WTC11 (cell line): ENCODE data around the gene MX1. TPM values are rescaled to one million over a fixed set of nuclear protein-coding genes. Genes with fewer than 3 reads are reported as not detected.

Source experiments
- ATAC-seq: fragments of 200-7000 bp; cut with Tn5 transposase; 2 replicates; pipeline ENCODE4 v1.10.0; 2021; ENCODE audit warnings: mild to moderate bottlenecking, moderate library complexity
- CTCF ChIA-PET: fragments of 300-600 bp; sonication (Branson Sonifier 250); formaldehyde crosslinking; loops from one replicate; lab custom pipeline; 2021; ENCODE audit warnings: antibody characterized with exemption; lab: Charles Lee
- POLR2A ChIA-PET: fragments of 350-600 bp; sonication (Branson Sonifier 250); formaldehyde crosslinking; loops from one replicate; lab custom pipeline; 2021; ENCODE audit warnings: antibody characterized with exemption; lab: Charles Lee
- DNase-seq: peaks from one replicate; pipeline ENCODE4 v3.0.0; 2021; ENCODE audit warnings: low spot score
- H3K27ac Mint-ChIP-seq: 2 replicates; pipeline ENCODE4 v1.8.0; 2021; ENCODE audit warnings: mixed read lengths
- H3K27me3 Mint-ChIP-seq: 2 replicates; pipeline ENCODE4 v1.8.0; 2021; ENCODE audit warnings: low read depth, mild to moderate bottlenecking, moderate library complexity, mixed read lengths
- H3K36me3 Mint-ChIP-seq: 2 replicates; pipeline ENCODE4 v1.8.0; 2021; ENCODE audit warnings: mixed read lengths
- H3K4me1 Mint-ChIP-seq: 2 replicates; pipeline ENCODE4 v1.8.0; 2022; ENCODE audit warnings: mixed read lengths
- H3K4me3 Mint-ChIP-seq: 2 replicates; pipeline ENCODE4 v1.8.0; 2021; ENCODE audit warnings: mild to moderate bottlenecking, moderate library complexity, mixed read lengths
- H3K9me3 Mint-ChIP-seq: 2 replicates; pipeline ENCODE4 v1.8.0; 2021; ENCODE audit warnings: mixed read lengths
- ATF2 ChIP-seq: sonication (generic); formaldehyde crosslinking; IDR thresholded peaks from 2 replicates; pipeline ENCODE4 v1.8.1; 2022; ENCODE audit warnings: low read depth, missing genetic modification reagents, borderline replicate concordance
- CREM ChIP-seq: sonication (generic); formaldehyde crosslinking; IDR thresholded peaks from 2 replicates; pipeline ENCODE4 v1.8.1; 2022; ENCODE audit warnings: mild to moderate bottlenecking, missing genetic modification reagents, moderate library complexity
- E2F1 ChIP-seq: sonication (generic); formaldehyde crosslinking; IDR thresholded peaks from 2 replicates; pipeline ENCODE4 v1.8.0; 2022; ENCODE audit warnings: mild to moderate bottlenecking, missing genetic modification reagents
- ELF4 ChIP-seq: sonication (generic); formaldehyde crosslinking; IDR thresholded peaks from 2 replicates; pipeline ENCODE4 v1.8.1; 2022; ENCODE audit warnings: low read depth, mild to moderate bottlenecking, moderate library complexity, missing genetic modification reagents
- ESRRA ChIP-seq: sonication (generic); formaldehyde crosslinking; IDR thresholded peaks from 2 replicates; pipeline ENCODE4 v1.8.1; 2022; ENCODE audit warnings: mild to moderate bottlenecking, missing genetic modification reagents, borderline replicate concordance
- FOXJ3 ChIP-seq: sonication (generic); formaldehyde crosslinking; IDR thresholded peaks from 2 replicates; pipeline ENCODE4 v1.9.0; 2021; ENCODE audit warnings: missing genetic modification reagents, mild to moderate bottlenecking, borderline replicate concordance
- GRHL2 ChIP-seq: fragments of 250-450 bp; sonication (Bioruptor Pico); IDR thresholded peaks from 2 replicates; pipeline ENCODE4 v1.8.0; 2022; ENCODE audit warnings: mild to moderate bottlenecking, moderate library complexity; ENCODE audit not compliant: insufficient replicate concordance, severe bottlenecking
- PRRX2 ChIP-seq: fragments of 250-450 bp; sonication (Bioruptor Pico); IDR thresholded peaks from 2 replicates; pipeline ENCODE4 v1.8.0; 2021; ENCODE audit warnings: mild to moderate bottlenecking
- SMAD3 ChIP-seq: sonication (generic); formaldehyde crosslinking; IDR thresholded peaks from 2 replicates; pipeline ENCODE4 v1.8.0; 2022; ENCODE audit warnings: missing genetic modification reagents, mild to moderate bottlenecking, borderline replicate concordance
- TEAD1 ChIP-seq: sonication (generic); formaldehyde crosslinking; IDR thresholded peaks from 2 replicates; pipeline ENCODE4 v1.8.0; 2022; ENCODE audit warnings: mild to moderate bottlenecking, missing genetic modification reagents
- TEAD4 ChIP-seq: sonication (generic); formaldehyde crosslinking; IDR thresholded peaks from 2 replicates; pipeline ENCODE4 v1.8.0; 2022; ENCODE audit warnings: mild to moderate bottlenecking, missing genetic modification reagents
- USF2 ChIP-seq: sonication (generic); formaldehyde crosslinking; IDR thresholded peaks from 2 replicates; pipeline ENCODE4 v1.8.1; 2023; ENCODE audit warnings: mild to moderate bottlenecking, missing genetic modification reagents, moderate library complexity
- ZBTB43 ChIP-seq: sonication (generic); formaldehyde crosslinking; IDR thresholded peaks from 2 replicates; pipeline ENCODE4 v1.8.1; 2023; ENCODE audit warnings: mild to moderate bottlenecking, missing genetic modification reagents
- ZNF219 ChIP-seq: sonication (generic); formaldehyde crosslinking; IDR thresholded peaks from 2 replicates; pipeline ENCODE4 v1.8.0; 2023; ENCODE audit warnings: missing genetic modification reagents, mild to moderate bottlenecking, borderline replicate concordance
- ZNF317 ChIP-seq: sonication (generic); formaldehyde crosslinking; IDR thresholded peaks from 2 replicates; pipeline ENCODE4 v1.8.1; 2023; ENCODE audit warnings: low read depth, mild to moderate bottlenecking, moderate library complexity, missing genetic modification reagents, borderline replicate concordance
- ZNF416 ChIP-seq: fragments of 250-450 bp; sonication (Bioruptor Pico); IDR thresholded peaks from 2 replicates; pipeline ENCODE4 v1.9.0; 2021; ENCODE audit warnings: mild to moderate bottlenecking, inconsistent platforms
- ZNF423 ChIP-seq: fragments of 250-450 bp; sonication (Bioruptor Pico); IDR thresholded peaks from 2 replicates; pipeline ENCODE4 v2.1.2; 2022; ENCODE audit warnings: mild to moderate bottlenecking, moderate library complexity
- ZNF532 ChIP-seq: fragments of 250-450 bp; sonication (Bioruptor Pico); IDR thresholded peaks from 2 replicates; pipeline ENCODE4 v1.9.0; 2021; ENCODE audit warnings: mild to moderate bottlenecking, borderline replicate concordance
- ZNF671 ChIP-seq: fragments of 250-450 bp; sonication (Bioruptor Pico); IDR thresholded peaks from 2 replicates; pipeline ENCODE4 v1.8.0; 2021; ENCODE audit warnings: mild to moderate bottlenecking
- total RNA-seq: library from RNA; stranded (reverse); gene quantifications from 3 replicates; pipeline ENCODE4 v1.2.3, GENCODE V29; 2021

Gene MX1
- total RNA-seq, 1 experiment from 2014 or later: 3.6 TPM

GRCh38 chr21:41500931-41501381 lies 74.9 kb downstream of the MX1 start:
- Mint-ChIP-seq H3K27me3 (peaks cover 11% of the 10 kb centered on the region), H3K4me1 (peaks cover 16% of the 10 kb centered on the region), H3K27ac (peak overlapping the region; percentile 26; the same call in 1 of the 2 replicates), H3K9me3 (no peaks in the 10 kb centered on the region)
- ChIA-PET CTCF (interaction anchor here (1.3 to 1.6 kb wide), 2 partner anchors 111 to 218 kb away, joined by 3 to 4 read pairs; no protein-coding TSS in a partner anchor), POLR2A (no interaction called here)
- no peak for DNase-seq
- TF ChIP-seq ZNF317 (CRISPR knock-in tag) (no peak), ZNF219 (no peak), ZNF423 (CRISPR knock-in tag) (no peak), ELF4 (CRISPR knock-in tag) (no peak), E2F1 (CRISPR knock-in tag) (no peak), SMAD3 (CRISPR knock-in tag) (no peak), GRHL2 (CRISPR knock-in tag) (no peak), ESRRA (CRISPR knock-in tag) (no peak), ATF2 (CRISPR knock-in tag) (no peak), ZNF532 (no peak), PRRX2 (no peak), CREM (CRISPR knock-in tag) (no peak), ZBTB43 (no peak), ZNF416 (no peak), TEAD4 (CRISPR knock-in tag) (no peak)
- TF ChIP-seq, all 79 proteins: peak for 0
- ATAC-seq: no peak
- Mint-ChIP-seq H3K4me3 (no peak overlapping the region), H3K36me3 (no peaks in the 10 kb centered on the region)

GRCh38 chr21:41501919-41502318 lies 75.9 kb downstream of the MX1 start:
- no peaks in the 10 kb centered on the region for H3K36me3 Mint-ChIP-seq
- H3K27me3 Mint-ChIP-seq: peaks cover 20% of the 10 kb centered on the region
- POLR2A ChIA-PET: no interaction called here
- no peaks in the 10 kb centered on the region for H3K9me3 Mint-ChIP-seq
- no peak overlapping the region for H3K4me3 Mint-ChIP-seq
- CTCF ChIA-PET: interaction anchor here (0.7 to 1.6 kb wide), 2 partner anchors 110 to 133 kb away, joined by 4 read pairs; no protein-coding TSS in a partner anchor
- TF ChIP-seq TEAD1 (CRISPR knock-in tag) (no peak), ZNF532 (no peak), FOXJ3 (CRISPR knock-in tag) (no peak), ZNF671 (no peak), E2F1 (CRISPR knock-in tag) (no peak), USF2 (no peak)
- DNase-seq: no peak
- peaks cover 19% of the 10 kb centered on the region for H3K4me1 Mint-ChIP-seq
- no peak for ATAC-seq
- no peak overlapping the region for H3K27ac Mint-ChIP-seq
